ENCODE measurements around the gene KLF1. TPM values are rescaled to one million over a fixed set of nuclear protein-coding genes. Genes with fewer than 3 reads are reported as not detected.

The KLF1 gene
- total RNA-seq, 2 experiments from 2014 or later: 0.16 TPM; not detected in 1

- intact Hi-C loops (cut with micrococcal nuclease; ENCODE audit: unreplicated experiment): loop anchor here (1.0 kb wide), 1 partner anchor 80 kb away; no protein-coding TSS in a partner anchor
- ChIA-PET CTCF (ENCODE audit: unreplicated experiment) (no interaction called here), POLR2A (no interaction called here)
- Histone ChIP-seq H3K36me3 (ENCODE audit: insufficient read depth, low read length) (no peaks in the 10 kb centered on the region), H3K4me2 (ENCODE audit: low read length) (peak overlapping the region; percentile 67), H4K20me1 (ENCODE audit: insufficient read depth, low read length) (no peaks in the 10 kb centered on the region), H2AFZ (ENCODE audit: low read length) (peak overlapping the region; percentile 47), H3K79me2 (ENCODE audit: insufficient read depth, low read depth, low read length) (no peaks in the 10 kb centered on the region), H3K4me1 (ENCODE audit: insufficient read depth, low read length, poor library complexity, severe bottlenecking) (peaks cover 25% of the 10 kb centered on the region), H3K27ac (ENCODE audit: low read depth, low read length, poor library complexity, severe bottlenecking) (no peak overlapping the region), H3K9me3 (ENCODE audit: low read length) (peaks cover 11% of the 10 kb centered on the region), H3K4me3 (ENCODE audit: low read depth, low read length, poor library complexity, severe bottlenecking) (peak overlapping the region; percentile 58), H3K9me2 (ENCODE audit: insufficient read depth, low read length) (no peaks in the 10 kb centered on the region)
- no TSS peak for BruUV-seq (replicated peaks)
- TF ChIP-seq CTCF (conservative IDR thresholded peaks at IDR 0.05; ENCODE audit: low read length) (peak; percentile 81), EZH2phosphoT487 (IDR thresholded peaks at IDR 0.05; ENCODE audit: borderline replicate concordance, low read depth, low read length) (no peak)
- DNase-seq (ENCODE audit: low spot score): peak; percentile 85
These were observed 1.9 kb downstream of the KLF1 start for GRCh38 chr19:12884926-12885748.

- Histone ChIP-seq H3K36me3 (ENCODE audit: insufficient read depth, low read length) (no peaks in the 10 kb centered on the region), H3K9me3 (ENCODE audit: low read length) (peaks cover 11% of the 10 kb centered on the region), H3K4me3 (ENCODE audit: low read depth, low read length, poor library complexity, severe bottlenecking) (peak overlapping the region; percentile 58), H2AFZ (ENCODE audit: low read length) (no peak overlapping the region), H4K20me1 (ENCODE audit: insufficient read depth, low read length) (no peaks in the 10 kb centered on the region), H3K4me1 (ENCODE audit: insufficient read depth, low read length, poor library complexity, severe bottlenecking) (peaks cover 25% of the 10 kb centered on the region), H3K4me2 (ENCODE audit: low read length) (peak overlapping the region; percentile 67; the same call in 1 of the 2 replicates), H3K79me2 (ENCODE audit: insufficient read depth, low read depth, low read length) (no peaks in the 10 kb centered on the region), H3K9me2 (ENCODE audit: insufficient read depth, low read length) (no peaks in the 10 kb centered on the region), H3K27ac (ENCODE audit: low read depth, low read length, poor library complexity, severe bottlenecking) (no peak overlapping the region)
- BruUV-seq (replicated peaks): no TSS peak
- no peak for DNase-seq (ENCODE audit: low spot score)
- intact Hi-C loops (cut with micrococcal nuclease; ENCODE audit: unreplicated experiment): no loop called here
- CTCF ChIA-PET (ENCODE audit: unreplicated experiment): no interaction called here
- TF ChIP-seq EZH2phosphoT487 (IDR thresholded peaks at IDR 0.05; ENCODE audit: borderline replicate concordance, low read depth, low read length) (no peak), CTCF (conservative IDR thresholded peaks at IDR 0.05; ENCODE audit: low read length) (no peak)
- POLR2A ChIA-PET: no interaction called here
These were observed 2.4 kb downstream of the KLF1 start for GRCh38 chr19:12884627-12884925.

- peaks cover 26% of the 10 kb centered on the region for H3K4me1 ChIP-seq (ENCODE audit: insufficient read depth, low read length, poor library complexity, severe bottlenecking)
- POLR2A ChIA-PET: no interaction called here
- H3K79me2 ChIP-seq (ENCODE audit: insufficient read depth, low read depth, low read length): no peaks in the 10 kb centered on the region
- H3K4me2 ChIP-seq (ENCODE audit: low read length): 0 out of 2 replicates have a peak overlapping the region, but pooled peaks have one; percentile 67
- no peaks in the 10 kb centered on the region for H4K20me1 ChIP-seq (ENCODE audit: insufficient read depth, low read length)
- H3K9me3 ChIP-seq (ENCODE audit: low read length): peaks cover 11% of the 10 kb centered on the region
- H3K27ac ChIP-seq (ENCODE audit: low read depth, low read length, poor library complexity, severe bottlenecking): no peak overlapping the region
- intact Hi-C loops (cut with micrococcal nuclease; ENCODE audit: unreplicated experiment): no loop called here
- H2AFZ ChIP-seq (ENCODE audit: low read length): no peak overlapping the region
- no peaks in the 10 kb centered on the region for H3K36me3 ChIP-seq (ENCODE audit: insufficient read depth, low read length)
- no peak overlapping the region for H3K4me3 ChIP-seq (ENCODE audit: low read depth, low read length, poor library complexity, severe bottlenecking)
- no peak for DNase-seq (ENCODE audit: low spot score)
- CTCF ChIA-PET (ENCODE audit: unreplicated experiment): no interaction called here
- no peaks in the 10 kb centered on the region for H3K9me2 ChIP-seq (ENCODE audit: insufficient read depth, low read length)
- no TSS peak for BruUV-seq (replicated peaks)
- no peak for TF ChIP-seq EZH2phosphoT487 (IDR thresholded peaks at IDR 0.05; ENCODE audit: borderline replicate concordance, low read depth, low read length)
- TF ChIP-seq CTCF (conservative IDR thresholded peaks at IDR 0.05; ENCODE audit: low read length): no peak
These were observed 2.8 kb downstream of the KLF1 start for GRCh38 chr19:12884202-12884601.

Measured in OCI-LY7 (cell line).